ENCODE results near the gene IL13RA2. TPM values are rescaled to one million over a fixed set of nuclear protein-coding genes. Genes with fewer than 3 reads are reported as not detected.

Gene IL13RA2
- total RNA-seq, 1 donor from 2014 or later = 0.35 TPM

- Histone ChIP-seq H3K27me3 (ENCODE audit: low read depth) (no peaks in the 10 kb centered on the region), H3K36me3 (no peaks in the 10 kb centered on the region), H3K27ac (no peak overlapping the region), H3K4me1 (no peaks in the 10 kb centered on the region), H3K9me3 (no peaks in the 10 kb centered on the region), H3K4me3 (no peak overlapping the region)
- ATAC-seq (no peak), DNase-seq (no peak)
- TF ChIP-seq, protein P1, sequence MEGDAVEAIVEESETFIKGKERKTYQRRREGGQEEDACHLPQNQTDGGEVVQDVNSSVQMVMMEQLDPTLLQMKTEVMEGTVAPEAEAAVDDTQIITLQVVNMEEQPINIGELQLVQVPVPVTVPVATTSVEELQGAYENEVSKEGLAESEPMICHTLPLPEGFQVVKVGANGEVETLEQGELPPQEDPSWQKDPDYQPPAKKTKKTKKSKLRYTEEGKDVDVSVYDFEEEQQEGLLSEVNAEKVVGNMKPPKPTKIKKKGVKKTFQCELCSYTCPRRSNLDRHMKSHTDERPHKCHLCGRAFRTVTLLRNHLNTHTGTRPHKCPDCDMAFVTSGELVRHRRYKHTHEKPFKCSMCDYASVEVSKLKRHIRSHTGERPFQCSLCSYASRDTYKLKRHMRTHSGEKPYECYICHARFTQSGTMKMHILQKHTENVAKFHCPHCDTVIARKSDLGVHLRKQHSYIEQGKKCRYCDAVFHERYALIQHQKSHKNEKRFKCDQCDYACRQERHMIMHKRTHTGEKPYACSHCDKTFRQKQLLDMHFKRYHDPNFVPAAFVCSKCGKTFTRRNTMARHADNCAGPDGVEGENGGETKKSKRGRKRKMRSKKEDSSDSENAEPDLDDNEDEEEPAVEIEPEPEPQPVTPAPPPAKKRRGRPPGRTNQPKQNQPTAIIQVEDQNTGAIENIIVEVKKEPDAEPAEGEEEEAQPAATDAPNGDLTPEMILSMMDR (IDR thresholded peaks at IDR 0.05) = no peak
- intact Hi-C loops (cut with DNase I) = no loop called here
Observed at GRCh38 chrX:114970806-114971205, 46.6 kb downstream of the IL13RA2 start.

DNA sequence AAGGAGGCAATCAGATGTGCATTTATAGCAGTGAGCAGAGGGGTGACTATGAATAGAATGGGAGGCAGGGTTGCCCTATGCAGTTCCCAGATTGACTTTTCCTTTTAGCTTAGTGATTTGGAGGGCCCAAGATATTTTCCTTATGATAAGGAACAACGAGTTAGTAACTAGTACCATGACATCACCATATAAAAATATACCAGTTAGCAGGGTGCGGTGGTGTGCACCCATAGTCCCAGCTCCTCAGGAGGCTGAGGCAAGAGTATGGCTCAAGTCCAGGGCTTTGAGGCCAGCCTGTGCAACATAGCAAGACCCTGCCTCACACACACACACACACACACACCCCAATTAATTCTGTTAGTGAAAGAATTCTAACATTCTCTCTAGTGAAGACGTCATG, 53.0 kb downstream of the IL13RA2 start:
- H3K4me3 ChIP-seq = no peak overlapping the region
- H3K27me3 ChIP-seq (ENCODE audit: low read depth) = no peaks in the 10 kb centered on the region
- ATAC-seq = no peak
- TF ChIP-seq, protein P1 (IDR thresholded peaks at IDR 0.05) = no peak
- intact Hi-C loops (cut with DNase I) = no loop called here
- H3K36me3 ChIP-seq = no peaks in the 10 kb centered on the region
- H3K27ac ChIP-seq = no peak overlapping the region
- H3K4me1 ChIP-seq = no peaks in the 10 kb centered on the region
- H3K9me3 ChIP-seq = no peaks in the 10 kb centered on the region
- DNase-seq = no peak

DNA sequence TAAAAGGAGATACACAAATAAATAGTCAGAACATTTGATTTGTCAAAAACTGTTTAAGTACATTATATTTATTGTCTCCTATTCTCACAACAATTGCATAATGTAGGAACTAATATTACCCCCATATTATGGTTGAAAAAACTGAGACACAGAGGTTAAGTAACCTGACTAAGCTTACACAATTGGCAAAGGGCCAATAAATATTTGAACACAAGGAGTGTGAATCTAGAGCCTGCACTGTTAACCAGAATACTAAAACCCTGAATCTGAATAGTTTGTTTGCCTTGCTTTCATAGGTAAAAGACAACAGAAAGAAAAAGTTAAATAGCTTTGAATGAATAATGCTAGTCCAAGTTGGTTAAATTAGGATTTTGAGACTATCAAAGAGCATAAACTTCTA, 55.2 kb downstream of the IL13RA2 start:
- Histone ChIP-seq H3K27me3 (ENCODE audit: low read depth) (no peaks in the 10 kb centered on the region), H3K4me1 (no peaks in the 10 kb centered on the region), H3K36me3 (no peaks in the 10 kb centered on the region), H3K4me3 (no peak overlapping the region), H3K27ac (no peak overlapping the region), H3K9me3 (no peaks in the 10 kb centered on the region)
- no peak for ATAC-seq
- intact Hi-C loops (cut with DNase I) = no loop called here
- DNase-seq = no peak
- TF ChIP-seq, protein P1 (IDR thresholded peaks at IDR 0.05) = no peak

DNA sequence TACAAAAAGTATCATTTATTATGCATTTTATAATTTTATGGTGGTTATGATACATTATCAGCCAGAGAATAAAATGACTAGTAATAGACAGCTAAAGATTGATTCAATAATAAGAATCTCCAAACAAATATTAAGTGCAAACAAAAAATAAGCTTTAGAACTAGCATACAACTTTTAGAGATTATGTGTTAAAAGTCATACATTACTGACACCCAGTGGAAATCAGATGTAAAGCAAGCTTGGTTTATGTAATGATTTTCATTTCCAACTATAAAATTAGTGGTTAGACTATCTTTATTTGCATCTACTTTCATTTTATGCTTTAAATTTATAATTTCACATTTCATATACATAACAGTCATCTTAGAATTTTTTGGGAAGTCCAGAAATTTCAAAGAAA, 57.7 kb downstream of the IL13RA2 start:
- Histone ChIP-seq H3K27me3 (ENCODE audit: low read depth) (no peaks in the 10 kb centered on the region), H3K36me3 (no peaks in the 10 kb centered on the region), H3K27ac (no peak overlapping the region), H3K4me1 (no peaks in the 10 kb centered on the region), H3K9me3 (no peaks in the 10 kb centered on the region), H3K4me3 (no peak overlapping the region)
- TF ChIP-seq, protein P1 (IDR thresholded peaks at IDR 0.05) = peak; percentile 39
- intact Hi-C loops (cut with DNase I) = no loop called here
- ATAC-seq (no peak), DNase-seq (no peak)

Other genes starting within 250 kb of the IL13RA2 start
- gene RBMXL3, start 171.8 kb upstream of the IL13RA2 start, total RNA-seq = not detected
- gene LRCH2, start 216.5 kb upstream of the IL13RA2 start, total RNA-seq = 4.3 TPM